ENCODE results near the gene LRFN4. TPM values are rescaled to one million over a fixed set of nuclear protein-coding genes. Genes with fewer than 3 reads are reported as not detected.

LRFN4 gene
- total RNA-seq, 1 experiment from 2014 or later = 30.5 TPM

Other genes with a start within 250 kb of the LRFN4 start
- 36.9 and 38.1 TPM in 2 replicates for gene RBM14, start 240.4 kb upstream of the LRFN4 start, total RNA-seq (2014; rRNA removed; shearing (Covaris generic))
- gene RBM4, start 218.4 kb upstream of the LRFN4 start, total RNA-seq (2014; rRNA removed; shearing (Covaris generic)) = 64.3 and 69.4 TPM in 2 replicates
- 14.1 and 17.2 TPM in 2 replicates for gene RBM4B, start 179.2 kb upstream of the LRFN4 start, total RNA-seq (2014; rRNA removed; shearing (Covaris generic))
- gene SPTBN2, start 127.8 kb upstream of the LRFN4 start, total RNA-seq (2014; rRNA removed; shearing (Covaris generic)) = 17.0 and 17.4 TPM in 2 replicates
- gene RCE1, start 13.6 kb upstream of the LRFN4 start, total RNA-seq (2014; rRNA removed; shearing (Covaris generic)) = 24.1 and 30.8 TPM in 2 replicates
- gene PC, start 101.3 kb downstream of the LRFN4 start, total RNA-seq (2014; rRNA removed; shearing (Covaris generic)) = 22.2 and 25.5 TPM in 2 replicates
- not detected in 2 replicates for gene C11orf86, start 118.2 kb downstream of the LRFN4 start, total RNA-seq (2014; rRNA removed; shearing (Covaris generic))
- gene SYT12, start 166.1 kb downstream of the LRFN4 start, total RNA-seq (2014; rRNA removed; shearing (Covaris generic)) = 0.32 and 0.52 TPM in 2 replicates
- 6.5 and 8.9 TPM in 2 replicates for gene RHOD, start 199.8 kb downstream of the LRFN4 start, total RNA-seq (2014; rRNA removed; shearing (Covaris generic))

Measured in NCI-H460 (cell line).